IMR-90 (cell line): ENCODE results near the gene CCDC92.

Source experiments
- MXI1 ChIP-seq: IDR thresholded peaks from 2 replicates; pipeline ENCODE4 v1.6.1; 2012; ENCODE audit warnings: low read depth, mild to moderate bottlenecking, low read length, moderate library complexity, borderline replicate concordance
- POLR2A ChIP-seq: IDR thresholded peaks from 2 replicates; pipeline ENCODE4 v1.6.1; 2012; ENCODE audit warnings: mild to moderate bottlenecking, low read depth, low read length
- RCOR1 ChIP-seq: IDR thresholded peaks from 2 replicates; pipeline ENCODE4 v1.6.1; 2012; ENCODE audit warnings: mild to moderate bottlenecking, low read length, improper control_type of control experiment; ENCODE audit not compliant: insufficient replicate concordance
- SMC3 ChIP-seq: fragments of 150-350 bp; IDR thresholded peaks from 2 replicates; pipeline ENCODE4 v1.6.1; 2016; ENCODE audit warnings: low read depth, mild to moderate bottlenecking, antibody characterized with exemption, low read length, moderate library complexity
- TF ChIP-seq, protein P1 (sequence below): conservative IDR thresholded peaks from 2 replicates; pipeline ENCODE4 v1.5.1; 2012; ENCODE audit warnings: mild to moderate bottlenecking, low read depth, low read length, improper control_type of control experiment

DNA sequence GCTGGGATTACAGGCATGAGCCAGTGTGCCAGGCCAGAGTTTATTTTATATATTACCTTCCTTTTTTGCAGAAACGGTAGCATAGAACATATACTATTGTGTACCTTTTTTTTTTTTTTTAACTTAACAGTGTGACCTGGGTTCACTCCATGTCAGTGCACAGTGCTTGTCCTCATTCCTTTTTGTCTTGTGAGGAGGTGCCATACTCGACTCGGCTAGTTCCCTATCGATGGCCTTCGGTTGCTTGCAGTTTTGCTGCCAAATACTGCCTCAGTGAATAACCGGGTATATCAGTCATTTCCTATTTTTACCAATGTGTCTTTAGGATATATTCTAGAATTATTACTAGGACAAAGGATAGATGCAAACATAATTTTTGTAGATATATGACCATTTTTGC lies 37.1 kb upstream of the CCDC92 start:
- no peak for TF ChIP-seq RCOR1
- TF ChIP-seq SMC3, result no peak
- TF ChIP-seq, protein P1, sequence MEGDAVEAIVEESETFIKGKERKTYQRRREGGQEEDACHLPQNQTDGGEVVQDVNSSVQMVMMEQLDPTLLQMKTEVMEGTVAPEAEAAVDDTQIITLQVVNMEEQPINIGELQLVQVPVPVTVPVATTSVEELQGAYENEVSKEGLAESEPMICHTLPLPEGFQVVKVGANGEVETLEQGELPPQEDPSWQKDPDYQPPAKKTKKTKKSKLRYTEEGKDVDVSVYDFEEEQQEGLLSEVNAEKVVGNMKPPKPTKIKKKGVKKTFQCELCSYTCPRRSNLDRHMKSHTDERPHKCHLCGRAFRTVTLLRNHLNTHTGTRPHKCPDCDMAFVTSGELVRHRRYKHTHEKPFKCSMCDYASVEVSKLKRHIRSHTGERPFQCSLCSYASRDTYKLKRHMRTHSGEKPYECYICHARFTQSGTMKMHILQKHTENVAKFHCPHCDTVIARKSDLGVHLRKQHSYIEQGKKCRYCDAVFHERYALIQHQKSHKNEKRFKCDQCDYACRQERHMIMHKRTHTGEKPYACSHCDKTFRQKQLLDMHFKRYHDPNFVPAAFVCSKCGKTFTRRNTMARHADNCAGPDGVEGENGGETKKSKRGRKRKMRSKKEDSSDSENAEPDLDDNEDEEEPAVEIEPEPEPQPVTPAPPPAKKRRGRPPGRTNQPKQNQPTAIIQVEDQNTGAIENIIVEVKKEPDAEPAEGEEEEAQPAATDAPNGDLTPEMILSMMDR, result no peak
- no peak for TF ChIP-seq MXI1
- no peak for TF ChIP-seq POLR2A
